ENCODE data around the gene DBF4.

- TF ChIP-seq CTCF (conservative IDR thresholded peaks at IDR 0.05): no peak
- no peak for TF ChIP-seq EZH2 (IDR thresholded peaks at IDR 0.05; ENCODE audit: low read depth)
Measured at GRCh38 chr7:87852306-87852705, 24.0 kb upstream of the DBF4 start.

All from PC-9 (cell line).